Psoas muscle (tissue), 8 donors: ENCODE measurements around the gene LNP1. TPM values are rescaled to one million over a fixed set of nuclear protein-coding genes. Genes with fewer than 3 reads are reported as not detected.

Experiments used
- ATAC-seq, 4 donors: fragments of 200-7000 bp; cut with Tn5 transposase; one replicate each; pipeline ENCODE4 v1.9.1; 2020; ENCODE audit warnings: moderate library complexity in 3 of 4, mild to moderate bottlenecking in 2 of 4
- DNase-seq, 2 donors: peaks; one replicate each; pipeline ENCODE4 v3.0.0-alpha.2; 2020
- H3K27ac ChIP-seq: fragments of 200-600 bp; one replicate; pipeline ENCODE4 v1.8.0; 2022
- H3K27me3 ChIP-seq, 3 donors: fragments of 200-600 bp in 1 of 3; one replicate each; pipeline versions ENCODE4 v1.6.1 to v1.8.0; 2013 to 2022; ENCODE audit warnings: low read length in 2 of 3, mild to moderate bottlenecking in 2 of 3, moderate library complexity in 1 of 3; ENCODE audit not compliant: insufficient read depth in 3 of 3
- H3K36me3 ChIP-seq, 2 donors: fragments of 200-600 bp in 1 of 2; one replicate each; pipeline versions ENCODE4 v1.6.1 to v1.8.0; 2013 to 2022; ENCODE audit warnings: low read depth in 1 of 2, mild to moderate bottlenecking in 1 of 2, moderate library complexity in 1 of 2; ENCODE audit not compliant: insufficient read depth in 1 of 2
- H3K4me1 ChIP-seq: fragments of 200-600 bp; one replicate; pipeline ENCODE4 v1.8.0; 2022
- H3K4me3 ChIP-seq: fragments of 200-600 bp; one replicate; pipeline ENCODE4 v1.8.0; 2022; ENCODE audit warnings: mild to moderate bottlenecking
- H3K9me3 ChIP-seq: fragments of 200-600 bp; one replicate; pipeline ENCODE4 v1.8.0; 2022
- CTCF ChIP-seq: fragments of 200-600 bp; IDR thresholded peaks from one replicate; pipeline ENCODE4 v1.8.0; 2022; ENCODE audit warnings: antibody characterized with exemption
- WGBS, 3 donors: extraction: QIAGEN DNeasy Blood & Tissue Kit; methylation state at CpG; one replicate each; pipeline versions ENCODE4 v1.1.6 to v1.1.7; 2013; 5-methylcytosine and 5-hydroxymethylcytosine counted together
- intact Hi-C, 2 donors: fragments of 100-400 bp; cut with DNase I; formaldehyde crosslinking; loops; one replicate each; pipeline versions ENCODE4 v1.11.0 to v1.14.2; 2022
- polyA plus RNA-seq, 3 donors: library from polyadenylated mRNA; stranded (reverse); fragments of 200-250 nt; gene quantifications; one replicate each; pipeline ENCODE4 v1.2.3, GENCODE V29; 2013
- total RNA-seq, 4 donors: library from RNA; stranded (reverse); fragmentation: NEBNext Ultra II Directional in 2 of 4; extraction: Animal tissue kit (Norgen Biotek cat#: 25700) in 2 of 4; gene quantifications; one replicate each; pipeline versions ENCODE4 v1.2.1 to v1.2.4, GENCODE V29; 2021 to 2023
- donor health status: healthy with polysubstance abuse.
- donor health status: DM: no; HTN: no; CAD: no; lungs with moderate emphysema.
- donor health status: Bipolar disorder and iron deficiency.
- donor health status: healthy.
- donor health status: DM: yes; HTN: yes; CAD: no.
- donor health status: DM: no; HTN: no; CAD: no.
- donor health status: DM: no; HTN: no; CAD: no.
- donor health status: DM: yes; HTN: yes; CAD: no.

The LNP1 gene
- total and polyA plus RNA-seq, 7 donors, result 0.96 to 5.1 (median 1.7) TPM

GRCh38 chr3:100358413-100358812 lies 42.9 kb upstream of the LNP1 start:
- 89 to 94% (median 93%) methylated on average over 2 of the region's 2 CpGs for WGBS, 3 donors
- Histone ChIP-seq H3K9me3 (no peaks in the 10 kb centered on the region), H3K4me3 (no peak overlapping the region), H3K36me3 (peaks cover 16 to 96% of the 10 kb centered on the region in 2 donors), H3K27ac (no peak overlapping the region), H3K27me3 (no peaks in the 10 kb centered on the region), H3K4me1 (no peaks in the 10 kb centered on the region)
- DNase-seq, result no peak
- ATAC-seq, result no peak
- TF ChIP-seq CTCF, result no peak
- intact Hi-C loops, result no loop called here

DNA sequence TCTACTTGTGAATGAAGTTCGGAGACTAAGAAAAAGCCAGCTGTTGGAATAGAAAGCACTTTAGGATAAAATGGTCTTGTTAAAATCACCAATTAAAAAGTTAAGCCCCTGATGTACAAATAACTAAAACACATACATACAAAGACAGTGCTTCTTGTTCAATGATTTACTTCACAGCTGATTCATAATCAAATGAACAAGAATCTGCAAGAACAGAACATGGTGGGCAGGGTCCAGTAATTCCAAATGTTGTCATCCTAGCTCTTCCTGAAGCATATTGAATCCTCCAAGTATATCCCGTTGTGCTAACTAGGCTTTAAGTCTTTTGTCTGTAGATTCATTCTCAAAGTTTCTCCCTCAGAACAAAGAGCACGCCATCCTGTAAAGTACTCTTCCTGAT lies 42.3 kb upstream of the LNP1 start:
- Histone ChIP-seq H3K27ac (no peak overlapping the region), H3K36me3 (peaks cover 19 to 96% of the 10 kb centered on the region in 2 donors), H3K4me1 (no peaks in the 10 kb centered on the region), H3K9me3 (no peaks in the 10 kb centered on the region), H3K4me3 (no peak overlapping the region), H3K27me3 (no peaks in the 10 kb centered on the region)
- ATAC-seq (no peak), DNase-seq (no peak)
- TF ChIP-seq CTCF, result no peak
- WGBS, 3 donors, result 89 to 96% (median 91%) methylated on average over 3 of the region's 3 CpGs
- intact Hi-C loops, result no loop called here

DNA sequence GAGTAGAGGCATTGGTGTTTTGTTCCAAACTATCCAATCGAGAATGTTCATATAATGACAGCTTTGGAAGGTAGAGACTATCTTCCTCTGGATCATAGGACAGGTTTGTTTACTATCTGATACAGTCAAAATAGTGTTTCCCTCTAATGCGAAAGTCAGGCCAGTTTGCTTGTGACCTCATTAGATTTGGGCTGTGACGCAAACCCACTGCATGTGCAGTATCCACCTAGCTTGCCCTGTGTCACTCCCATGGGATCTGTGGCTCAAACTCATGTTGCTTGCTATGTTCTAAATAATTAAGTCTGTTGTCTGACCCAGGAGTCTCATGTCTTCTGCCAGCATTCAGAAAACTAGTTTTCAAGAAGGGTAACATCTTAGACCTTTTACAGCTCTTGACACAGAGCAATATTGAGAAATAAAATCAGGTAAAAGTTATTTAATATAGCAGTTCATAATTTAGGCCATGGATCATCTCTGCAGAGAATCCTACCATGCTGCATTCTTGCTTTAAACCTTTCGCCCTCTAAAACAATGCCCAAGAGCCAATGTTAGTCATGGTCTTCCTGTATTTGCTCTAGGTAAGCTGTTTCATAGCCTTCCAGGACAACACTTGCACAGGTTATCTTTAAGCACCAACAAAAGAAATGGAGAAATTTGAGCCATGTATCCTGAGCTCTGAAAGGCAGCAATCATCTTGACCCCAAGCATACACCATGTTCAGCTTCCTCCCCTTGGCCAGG lies 40.4 kb upstream of the LNP1 start:
- ATAC-seq (peak in 1 of 4 donors; percentile 38), DNase-seq (no peak)
- Histone ChIP-seq H3K9me3 (no peaks in the 10 kb centered on the region), H3K27ac (no peak overlapping the region), H3K36me3 (peaks cover 11 to 96% of the 10 kb centered on the region in 2 donors), H3K4me3 (no peak overlapping the region), H3K27me3 (no peaks in the 10 kb centered on the region), H3K4me1 (no peaks in the 10 kb centered on the region)
- TF ChIP-seq CTCF, result no peak
- intact Hi-C loops, result no loop called here
- WGBS, 3 donors, result 88 to 98% (median 95%) methylated on average over 4 of the region's 4 CpGs

- WGBS, 3 donors, result 21 to 50% (median 30%) methylated on average over 1 of the region's 1 CpG
- Histone ChIP-seq H3K4me1 (no peaks in the 10 kb centered on the region), H3K27ac (no peak overlapping the region), H3K4me3 (no peak overlapping the region), H3K27me3 (no peaks in the 10 kb centered on the region), H3K9me3 (no peaks in the 10 kb centered on the region), H3K36me3 (peaks cover 15 to 96% of the 10 kb centered on the region in 2 donors)
- DNase-seq, result no peak
- no peak for TF ChIP-seq CTCF
- intact Hi-C loops, result no loop called here
- ATAC-seq, result no peak
These were observed 39.4 kb upstream of the LNP1 start for GRCh38 chr3:100361897-100362296.

DNA sequence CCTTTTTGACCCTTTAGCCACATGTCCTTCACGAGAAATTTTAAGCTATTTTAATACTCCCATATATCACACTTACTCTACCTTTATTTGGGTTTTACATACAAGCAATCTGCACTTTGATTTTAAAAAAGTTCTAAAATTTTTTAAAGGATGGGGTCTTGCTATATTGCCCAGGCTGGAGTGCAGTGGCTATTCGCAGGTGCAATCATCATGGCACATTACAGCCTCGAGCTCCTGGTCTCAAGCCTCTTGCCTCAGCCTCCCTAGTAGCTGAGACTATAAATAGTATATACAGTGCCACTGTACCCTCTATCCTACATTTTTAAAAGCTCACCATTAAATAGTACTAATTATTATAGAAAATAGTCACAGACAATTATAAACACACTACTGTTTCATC lies 36.9 kb upstream of the LNP1 start:
- WGBS, 3 donors, result 83 to 91% (median 83%) methylated on average over 3 of the region's 3 CpGs
- DNase-seq (no peak), ATAC-seq (no peak)
- Histone ChIP-seq H3K27ac (no peak overlapping the region), H3K4me1 (no peaks in the 10 kb centered on the region), H3K4me3 (no peak overlapping the region), H3K27me3 (no peaks in the 10 kb centered on the region), H3K36me3 (peaks cover 18 to 98% of the 10 kb centered on the region in 2 donors), H3K9me3 (no peaks in the 10 kb centered on the region)
- no peak for TF ChIP-seq CTCF
- intact Hi-C loops, result no loop called here
